A549 (cell line): ENCODE measurements around the gene ELOB. TPM values are rescaled to one million over a fixed set of nuclear protein-coding genes. Genes with fewer than 3 reads are reported as not detected.

ENCODE experiments used
- ATAC-seq, 2 experiments: fragments of 200-7000 bp in 1 of 2; fragments of >200 bp in 1 of 2; cut with Nextera tagmentation in 1 of 2; cut with Tn5 transposase in 1 of 2; 3 replicates each; pipeline versions ENCODE4 v1.8.0 to v1.9.1; 2018 to 2020; ENCODE audit warnings: mild to moderate bottlenecking in 1 of 2, moderate library complexity in 1 of 2
- CTCF ChIA-PET: fragments of 300-600 bp; sonication (Branson Sonifier 250); formaldehyde crosslinking; extraction: SDS; loops from one replicate; lab custom pipeline; 2021; ENCODE audit warnings: antibody characterized with exemption, inconsistent platforms; lab: Yijun Ruan, JAX
- POLR2A ChIA-PET: fragments of 350-600 bp; formaldehyde crosslinking; extraction: SDS; loops from one replicate; lab custom pipeline; 2021; ENCODE audit warnings: antibody characterized with exemption, inconsistent platforms; lab: Yijun Ruan, JAX
- DNase-seq, 2 experiments: peaks; one replicate each; pipeline versions ENCODE4 v3.0.0 to v3.0.0-alpha.2; 2011 to 2016; ENCODE audit warnings: low read depth in 1 of 2, low spot score in 1 of 2
- FAIRE-seq: peaks from 2 replicates; lab custom pipeline; 2011; peaks lifted over from hg19 to GRCh38; lab: Jason Lieb, UNC
- H3K27ac ChIP-seq, 2 experiments: fragments of >200 bp; sonication (Bioruptor Twin); formaldehyde crosslinking; 3 replicates each; pipeline ENCODE4 v1.5.1; 2016 to 2017
- H3K4me1 ChIP-seq: fragments of >200 bp; sonication (Bioruptor Twin); formaldehyde crosslinking; 3 replicates; pipeline ENCODE4 v1.6.1; 2016
- H3K4me2 ChIP-seq: fragments of >200 bp; sonication (Bioruptor Twin); formaldehyde crosslinking; 3 replicates; pipeline ENCODE4 v1.6.1; 2016
- H3K4me3 ChIP-seq: fragments of >200 bp; sonication (Bioruptor Twin); formaldehyde crosslinking; 3 replicates; pipeline ENCODE4 v1.5.1; 2016
- H3K9me3 ChIP-seq: fragments of >200 bp; sonication (Bioruptor Twin); formaldehyde crosslinking; 3 replicates; pipeline ENCODE4 v1.6.1; 2016
- BCL3 ChIP-seq: fragments of >200 bp; sonication (Bioruptor Twin); formaldehyde crosslinking; IDR thresholded peaks from 3 replicates; pipeline ENCODE4 v1.6.1; 2016
- CEBPB ChIP-seq, 2 experiments: fragments of >200 bp in 1 of 2; sonication (Bioruptor Twin) in 1 of 2; formaldehyde crosslinking in 1 of 2; IDR thresholded peaks; 2 replicates each; pipeline ENCODE4 v1.6.1; 2012 to 2016
- CHD4 ChIP-seq: fragments of 200-600 bp; sonication (generic); IDR thresholded peaks from 2 replicates; pipeline ENCODE4 v1.6.1; 2016; ENCODE audit warnings: antibody characterized with exemption, mild to moderate bottlenecking, borderline replicate concordance
- EHF ChIP-seq: fragments of 250-450 bp; sonication (Bioruptor Pico); IDR thresholded peaks from 2 replicates; pipeline ENCODE4 v1.5.0; 2020; ENCODE audit warnings: mild to moderate bottlenecking
- EHMT2 ChIP-seq: fragments of 200-600 bp; sonication (generic); IDR thresholded peaks from 2 replicates; pipeline ENCODE4 v1.6.1; 2016; ENCODE audit warnings: antibody characterized with exemption, low read depth, mild to moderate bottlenecking, moderate library complexity
- FOXS1 ChIP-seq: fragments of 250-450 bp; sonication (Bioruptor Pico); IDR thresholded peaks from 2 replicates; pipeline ENCODE4 v1.5.0; 2020; ENCODE audit warnings: mild to moderate bottlenecking, moderate library complexity
- KDM1A ChIP-seq: fragments of 200-600 bp; sonication (generic); IDR thresholded peaks from 2 replicates; pipeline ENCODE4 v1.6.1; 2016; ENCODE audit warnings: low read depth, mild to moderate bottlenecking
- MAFK ChIP-seq: fragments of 450-650 bp; IDR thresholded peaks from 2 replicates; pipeline ENCODE4 v1.6.1; 2014; ENCODE audit not compliant: partially characterized antibody
- MYC ChIP-seq: IDR thresholded peaks from 2 replicates; pipeline ENCODE4 v1.6.1; 2012; ENCODE audit warnings: mild to moderate bottlenecking, inconsistent platforms, low read length, improper control_type of control experiment, borderline replicate concordance
- NPAS2 ChIP-seq: fragments of 250-450 bp; sonication (Bioruptor Pico); IDR thresholded peaks from 2 replicates; pipeline ENCODE4 v1.8.0; 2022; ENCODE audit warnings: mild to moderate bottlenecking, moderate library complexity, borderline replicate concordance
- NR3C1 ChIP-seq: fragments of >200 bp; sonication (Bioruptor Twin); formaldehyde crosslinking; IDR thresholded peaks from 3 replicates; pipeline ENCODE4 v1.6.1; 2017
- PHF8 ChIP-seq: fragments of 200-600 bp; sonication (generic); IDR thresholded peaks from 2 replicates; pipeline ENCODE4 v1.6.1; 2016; ENCODE audit warnings: low read depth, mild to moderate bottlenecking, antibody characterized with exemption, moderate library complexity, borderline replicate concordance
- POLR2AphosphoS2 ChIP-seq: conservative IDR thresholded peaks from 2 replicates; pipeline ENCODE4 v1.6.1; 2012; ENCODE audit warnings: low read length, improper control_type of control experiment, inconsistent platforms
- RARB ChIP-seq: fragments of 250-450 bp; sonication (Bioruptor Pico); IDR thresholded peaks from 2 replicates; pipeline ENCODE4 v1.8.0; 2021; ENCODE audit warnings: mild to moderate bottlenecking, moderate library complexity
- RCOR1 ChIP-seq: fragments of 150-350 bp; IDR thresholded peaks from 2 replicates; pipeline ENCODE4 v1.6.1; 2014; ENCODE audit warnings: antibody characterized with exemption, low read length, low read depth
- RFX5 ChIP-seq: fragments of 450-650 bp; IDR thresholded peaks from 2 replicates; pipeline ENCODE4 v1.7.1; 2014; ENCODE audit warnings: antibody characterized with exemption, mild to moderate bottlenecking, moderate library complexity
- RNF2 ChIP-seq: fragments of 200-600 bp; sonication (generic); IDR thresholded peaks from 2 replicates; pipeline ENCODE4 v1.6.1; 2016; ENCODE audit warnings: low read depth, mild to moderate bottlenecking, antibody characterized with exemption, moderate library complexity, borderline replicate concordance
- SMC3 ChIP-seq: fragments of >200 bp; sonication (Bioruptor Twin); formaldehyde crosslinking; IDR thresholded peaks from 3 replicates; pipeline ENCODE4 v1.6.1; 2018; ENCODE audit warnings: inconsistent platforms
- TFCP2L1 ChIP-seq: fragments of 250-450 bp; sonication (Bioruptor Pico); IDR thresholded peaks from 2 replicates; pipeline ENCODE4 v1.5.0; 2021; ENCODE audit warnings: mild to moderate bottlenecking
- TP53 ChIP-seq: fragments of 250-450 bp; sonication (Bioruptor Pico); IDR thresholded peaks from 2 replicates; pipeline ENCODE4 v1.5.0; 2021; ENCODE audit warnings: mild to moderate bottlenecking, moderate library complexity
- ZC3H11A ChIP-seq: fragments of 450-650 bp; IDR thresholded peaks from 2 replicates; pipeline ENCODE4 v1.6.1; 2014; ENCODE audit warnings: antibody characterized with exemption, mild to moderate bottlenecking
- ZFP36 ChIP-seq: fragments of 450-650 bp; IDR thresholded peaks from 2 replicates; pipeline ENCODE4 v1.6.1; 2014; ENCODE audit warnings: borderline replicate concordance; ENCODE audit not compliant: partially characterized antibody
- ZSCAN20 ChIP-seq: fragments of 250-450 bp; sonication (Bioruptor Pico); IDR thresholded peaks from 2 replicates; pipeline ENCODE4 v1.8.0; 2022; ENCODE audit warnings: mild to moderate bottlenecking, moderate library complexity
- WGBS: methylation state at CpG from one replicate; pipeline ENCODE4 v1.1.6; 2017; ENCODE audit errors: missing lambda C conversion rate; 5-methylcytosine and 5-hydroxymethylcytosine counted together
- polyA plus RNA-seq, 4 experiments: library from polyadenylated mRNA; depleted of rRNA in 3 of 4; stranded (reverse); fragments of >200 nt; fragmentation: RNase III in 1 of 4; extraction: RNeasy Plus Mini Kit Qiagen cat#74134 plus additional on column Dnase treatment in 1 of 4; gene quantifications; 2 replicates in 3 of 4; 3 replicates in 1 of 4; pipeline ENCODE4 v1.2.3, GENCODE V29; 2011 to 2017

The ELOB gene
- polyA plus RNA-seq, 2 of the 4 experiments (the other 2 are of a cell fraction), result 136 to 494 TPM

- Histone ChIP-seq H3K9me3 (no peaks in the 10 kb centered on the region), H3K27ac (no peak overlapping the region), H3K4me3 (no peak overlapping the region), H3K4me1 (no peaks in the 10 kb centered on the region), H3K4me2 (no peak overlapping the region)
- TF ChIP-seq BCL3, result no peak
- TF ChIP-seq RARB, result no peak
- no peak for TF ChIP-seq TFCP2L1 (CRISPR knock-in tag)
- TF ChIP-seq NR3C1, result no peak
- TF ChIP-seq RCOR1, result no peak
- TF ChIP-seq ZSCAN20 (CRISPR knock-in tag), result no peak
- TF ChIP-seq RNF2, result no peak
- no peak for TF ChIP-seq EHMT2
- TF ChIP-seq EHF, result no peak
- ChIA-PET CTCF (no interaction called here), POLR2A (no interaction called here)
- DNase-seq, result no peak
- WGBS, result 90% methylated on average over 6 of the region's 6 CpGs
- no peak for ATAC-seq
- FAIRE-seq, result no peak
Measured at GRCh38 chr16:2744711-2745110, 32.4 kb downstream of the ELOB start.

- POLR2A ChIA-PET, result no interaction called here
- FAIRE-seq (no peak), ATAC-seq (no peak)
Measured at GRCh38 chr16:2743007-2743810, 33.9 kb downstream of the ELOB start.

GRCh38 chr16:2742323-2743006, 34.6 kb downstream of the ELOB start:
- CTCF ChIA-PET, result no interaction called here
- Histone ChIP-seq H3K4me1 (no peaks in the 10 kb centered on the region), H3K4me2 (no peak overlapping the region), H3K4me3 (no peak overlapping the region), H3K9me3 (no peaks in the 10 kb centered on the region), H3K27ac (no peak overlapping the region)
- 79% methylated on average over 5 of the region's 12 CpGs for WGBS
- FAIRE-seq (no peak), DNase-seq (no peak), ATAC-seq (no peak)
- TF ChIP-seq POLR2AphosphoS2 (no peak), MAFK (no peak), RFX5 (no peak), RARB (no peak), MYC (no peak), ZC3H11A (no peak), PHF8 (no peak), KDM1A (no peak), NPAS2 (no peak), TP53 (CRISPR knock-in tag) (no peak), CHD4 (no peak)
- POLR2A ChIA-PET, result no interaction called here

More at GRCh38 chr16:2743007-2743810, 33.9 kb downstream of the ELOB start:
- CTCF ChIA-PET, result no interaction called here
- WGBS, result 75% methylated on average over 14 of the region's 19 CpGs
- H3K9me3 ChIP-seq, result no peaks in the 10 kb centered on the region
- no peak overlapping the region for H3K4me3 ChIP-seq
- no peak for DNase-seq
- TF ChIP-seq NR3C1, result no peak
- TF ChIP-seq KDM1A, result no peak
- no peak for TF ChIP-seq SMC3
- no peak for TF ChIP-seq ZFP36
- TF ChIP-seq CEBPB (IDR thresholded peaks at IDR 0.05), result no peak
- no peak for TF ChIP-seq EHF
- no peak for TF ChIP-seq FOXS1 (CRISPR knock-in tag)
- no peak overlapping the region for H3K4me2 ChIP-seq
- no peak overlapping the region for H3K27ac ChIP-seq
- no peaks in the 10 kb centered on the region for H3K4me1 ChIP-seq
